HTERT RPE-1 (cell line): ENCODE results near the gene BCL6.

Experiments used
- in situ Hi-C: fragments of 300-500 bp; cut with MboI; formaldehyde crosslinking; loops from 4 replicates; pipeline ENCODE4 v1.14.3; 2020; ENCODE audit warnings: low sequenced_read_pairs

The BCL6 gene

DNA sequence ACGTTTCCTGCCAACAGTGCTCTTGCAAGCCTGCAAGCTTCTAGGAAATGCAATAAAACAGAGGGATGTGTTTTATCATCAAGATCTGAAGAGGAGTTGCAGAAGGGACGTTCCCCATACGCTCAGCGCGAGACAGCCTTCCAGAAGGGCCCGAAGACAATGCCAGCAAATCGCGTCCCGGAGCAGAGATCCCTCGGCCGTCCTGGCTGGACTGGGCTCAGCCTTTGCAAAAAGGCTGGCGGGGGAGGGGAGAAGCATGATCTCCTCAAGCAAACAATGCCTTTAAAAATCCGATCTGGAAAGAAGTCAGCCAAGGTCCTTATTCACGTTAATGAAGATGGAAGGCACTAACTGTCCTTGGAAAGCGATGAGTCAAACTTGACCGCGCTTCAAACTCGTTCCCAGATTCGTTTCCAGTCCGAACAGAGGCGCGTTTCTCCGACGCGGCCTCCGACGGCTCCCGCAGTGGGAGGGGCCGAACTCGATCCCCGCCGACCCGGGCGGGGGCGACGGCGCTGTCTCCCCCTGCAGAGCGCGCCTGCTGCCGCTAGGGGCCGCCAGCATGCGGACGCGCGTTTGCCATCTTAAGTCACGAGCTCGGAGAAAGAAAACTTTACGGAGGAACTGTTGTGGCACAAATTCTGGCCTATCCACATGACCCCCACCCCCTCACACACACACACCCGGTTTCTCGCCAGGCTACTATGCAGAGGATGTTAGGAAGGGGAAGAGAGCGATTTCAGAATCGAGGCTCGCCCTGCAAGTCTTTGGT, 5.5 kb downstream of the BCL6 start:
- in situ Hi-C loops = no loop called here

GRCh38 chr3:187739094-187739560, 6.1 kb downstream of the BCL6 start:
- in situ Hi-C loops = no loop called here

DNA sequence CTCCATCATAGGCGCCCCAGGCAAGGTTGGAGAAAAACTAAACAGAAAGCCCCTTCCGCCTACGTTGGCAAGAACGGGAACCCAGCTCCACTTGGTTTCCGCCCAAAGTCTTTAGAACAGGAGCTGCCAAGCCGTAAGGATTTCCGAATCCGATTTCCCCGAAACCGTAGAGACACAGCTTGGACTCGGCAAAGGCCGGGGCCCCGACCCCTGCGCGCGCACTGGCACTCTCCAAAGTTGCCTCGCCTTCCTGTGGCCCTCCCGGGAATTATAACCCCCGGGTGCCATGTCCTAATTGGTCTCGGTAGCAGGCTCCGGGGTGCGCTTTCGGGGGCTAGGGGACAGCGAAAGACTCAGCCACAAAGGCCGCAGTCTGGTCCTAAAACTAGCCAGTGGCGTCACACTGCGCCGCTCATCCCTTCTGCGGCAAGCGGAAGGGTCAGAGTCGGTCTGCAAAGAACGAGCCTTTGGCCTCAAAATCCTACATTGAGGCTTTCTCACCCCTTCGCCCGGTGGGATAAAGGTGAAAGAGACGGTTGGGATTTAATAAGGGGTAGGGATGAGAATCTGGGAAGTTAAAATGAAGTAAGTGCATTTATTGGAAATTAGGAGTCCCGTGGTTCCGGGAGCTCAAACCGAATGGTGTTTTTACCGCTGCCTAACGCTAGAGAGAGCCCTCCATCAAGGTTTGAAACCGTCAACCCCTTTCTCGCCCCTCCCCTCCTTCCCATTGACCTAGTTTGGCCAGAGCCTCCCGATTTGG, 6.8 kb downstream of the BCL6 start:
- in situ Hi-C loops = no loop called here

GRCh38 chr3:187738071-187738330, 7.3 kb downstream of the BCL6 start:
- in situ Hi-C loops = no loop called here

GRCh38 chr3:187737368-187738070, 7.7 kb downstream of the BCL6 start:
- in situ Hi-C loops = no loop called here

GRCh38 chr3:187737006-187737367, 8.3 kb downstream of the BCL6 start:
- in situ Hi-C loops = no loop called here

DNA sequence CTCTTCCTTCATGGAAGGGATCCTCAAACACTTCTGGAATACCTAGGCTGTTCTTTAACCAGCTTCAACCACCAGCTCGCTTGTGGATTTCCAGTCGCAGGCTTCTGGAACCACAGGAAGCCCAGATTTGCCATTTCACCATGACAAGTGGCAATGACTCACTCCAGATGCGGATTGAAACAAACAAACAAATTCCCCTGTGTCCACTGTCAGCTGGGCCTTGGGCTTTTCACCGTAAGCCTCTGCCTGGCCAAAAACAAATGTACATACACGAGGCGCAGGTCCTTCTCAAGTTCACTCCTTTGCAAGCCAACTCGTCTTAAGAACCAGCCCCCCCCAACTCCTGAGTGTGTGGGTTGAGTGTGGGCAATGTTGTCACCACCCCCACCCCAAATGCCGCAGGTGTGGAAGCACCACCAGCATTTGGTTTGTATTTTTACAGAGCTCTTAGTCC, 8.8 kb downstream of the BCL6 start:
- in situ Hi-C loops = no loop called here

DNA sequence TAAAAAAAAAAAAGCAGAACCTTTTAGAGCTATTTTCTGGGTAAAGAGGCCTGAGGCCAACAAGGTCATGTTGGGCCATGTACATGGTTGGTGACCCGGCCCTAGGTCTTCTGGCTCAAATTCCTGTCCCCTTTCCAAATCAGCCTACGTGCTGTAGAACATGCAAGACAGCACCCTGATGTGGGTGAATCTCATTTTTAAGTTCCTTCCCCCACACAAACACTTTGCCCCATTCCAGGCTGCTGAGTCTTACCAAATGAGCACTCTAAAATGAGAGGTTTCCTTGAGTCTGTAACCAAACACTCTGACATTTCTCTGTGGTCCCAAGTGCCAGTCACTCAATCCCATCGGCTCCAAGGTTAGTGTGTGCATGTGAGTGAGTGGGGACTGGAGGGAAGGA, 9.4 kb downstream of the BCL6 start:
- in situ Hi-C loops = no loop called here

- in situ Hi-C loops = no loop called here
These were observed 9.9 kb downstream of the BCL6 start for GRCh38 chr3:187735383-187735782.

- in situ Hi-C loops = no loop called here
These were observed 10.4 kb downstream of the BCL6 start for GRCh38 chr3:187734841-187735240.

- in situ Hi-C loops = no loop called here
These were observed 11.9 kb downstream of the BCL6 start for GRCh38 chr3:187733371-187733770.

DNA sequence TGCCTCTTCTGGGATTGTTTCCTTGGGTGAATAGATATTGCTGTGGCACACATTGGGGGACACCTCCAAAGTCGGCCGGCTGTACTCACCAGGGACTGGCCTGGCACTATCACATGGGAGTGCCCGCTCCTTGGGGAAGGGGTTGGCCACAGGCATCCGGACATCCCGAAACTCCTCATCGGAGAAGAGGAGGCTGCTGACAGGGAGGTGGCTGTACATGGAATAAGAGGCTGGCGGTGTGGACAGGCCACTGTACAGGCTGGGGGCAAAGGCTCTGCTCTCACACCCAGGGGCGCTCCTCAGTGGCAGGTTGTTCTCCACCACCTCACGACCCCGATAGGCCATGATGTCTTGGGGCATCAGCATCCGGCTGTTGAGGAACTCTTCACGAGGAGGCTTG, 15.7 kb downstream of the BCL6 start:
- in situ Hi-C loops = no loop called here

DNA sequence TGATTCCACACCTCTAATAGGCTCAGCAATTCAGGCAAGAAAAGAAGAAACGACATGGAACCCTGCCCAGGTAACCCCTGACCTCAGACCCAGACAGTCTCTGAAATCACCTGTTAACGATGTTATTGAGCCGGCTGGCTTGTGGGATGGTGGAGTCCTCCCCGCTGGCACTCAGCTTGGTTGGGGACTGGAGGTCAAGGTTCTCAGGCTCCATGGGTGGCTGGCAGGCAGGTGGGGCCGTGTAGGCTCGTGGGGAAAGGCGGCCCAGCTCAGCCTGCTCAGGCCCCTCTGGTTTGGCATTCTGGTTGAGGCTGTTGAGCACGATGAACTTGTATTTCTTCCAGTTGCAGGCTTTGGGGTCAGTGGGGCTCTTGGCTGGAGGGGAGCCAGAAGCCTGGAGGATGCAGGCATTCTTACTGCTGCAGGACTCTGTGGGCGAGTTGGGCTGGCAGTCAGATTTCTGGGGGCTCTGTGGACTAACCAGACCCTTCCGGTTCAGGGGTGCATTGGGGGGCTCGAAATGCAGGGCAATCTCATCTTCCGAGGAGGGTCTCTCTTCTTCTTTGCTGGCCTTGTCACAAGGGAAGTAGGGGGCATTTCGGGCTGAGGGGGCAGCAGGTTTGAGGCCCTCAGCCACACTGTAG, 16.2 kb downstream of the BCL6 start:
- in situ Hi-C loops = no loop called here

DNA sequence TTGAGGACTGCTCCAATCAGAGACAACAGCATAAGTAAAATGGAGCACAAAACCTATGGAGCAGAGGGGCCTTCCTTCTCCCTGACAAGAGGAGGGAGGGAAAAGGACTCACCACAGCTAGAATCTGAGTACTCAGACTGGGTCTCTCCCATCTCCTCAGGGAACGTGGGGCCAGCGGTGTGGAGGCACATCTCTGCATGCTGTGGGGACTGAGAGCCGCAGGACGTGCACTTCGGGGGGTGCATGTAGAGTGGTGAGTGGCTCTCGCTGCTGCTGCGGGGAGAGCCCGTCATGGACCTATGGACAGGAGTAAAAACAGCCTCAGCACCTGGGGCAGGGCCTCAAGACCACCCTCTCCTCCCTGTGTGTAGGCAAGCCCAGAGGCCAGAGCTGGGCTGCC, 17.0 kb downstream of the BCL6 start:
- in situ Hi-C loops = no loop called here

GRCh38 chr3:187726564-187726963, 18.7 kb downstream of the BCL6 start:
- in situ Hi-C loops = no loop called here

DNA sequence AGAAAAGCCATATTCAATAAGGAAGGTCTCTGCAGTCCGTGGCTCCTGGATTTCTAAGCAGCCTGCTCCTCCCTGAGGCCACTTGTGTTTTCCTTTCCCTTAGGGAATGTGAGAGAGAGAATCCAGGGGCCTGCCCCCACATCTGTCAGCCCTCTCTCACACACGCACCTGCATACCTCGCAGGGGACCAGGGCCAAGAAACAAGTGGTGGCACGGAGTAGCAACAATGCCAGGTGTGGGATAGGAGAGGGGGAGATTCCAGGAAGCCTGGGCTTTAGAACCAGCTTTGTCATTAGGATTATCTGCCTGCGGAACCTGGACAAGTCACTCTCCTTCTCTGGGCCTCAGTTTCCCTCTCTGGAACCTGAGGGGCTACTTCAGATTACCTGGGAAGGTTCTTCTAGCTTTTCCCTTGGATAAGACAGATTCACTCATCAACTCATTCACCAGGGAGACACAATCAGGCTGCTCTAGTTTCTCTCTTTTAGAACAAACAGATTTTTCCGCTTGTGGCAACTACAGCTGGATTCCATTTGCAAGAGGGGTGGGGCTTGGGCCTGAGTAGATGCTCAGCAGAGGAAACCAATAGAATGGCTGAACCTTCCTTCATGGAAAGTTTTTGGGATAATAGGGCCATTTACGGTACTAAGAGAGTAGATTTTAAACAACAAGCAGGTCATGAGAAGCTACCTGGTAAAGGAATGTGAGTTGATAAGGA, 19.5 kb downstream of the BCL6 start:
- in situ Hi-C loops = no loop called here

GRCh38 chr3:187725224-187725623, 20.0 kb downstream of the BCL6 start:
- in situ Hi-C loops = no loop called here

DNA sequence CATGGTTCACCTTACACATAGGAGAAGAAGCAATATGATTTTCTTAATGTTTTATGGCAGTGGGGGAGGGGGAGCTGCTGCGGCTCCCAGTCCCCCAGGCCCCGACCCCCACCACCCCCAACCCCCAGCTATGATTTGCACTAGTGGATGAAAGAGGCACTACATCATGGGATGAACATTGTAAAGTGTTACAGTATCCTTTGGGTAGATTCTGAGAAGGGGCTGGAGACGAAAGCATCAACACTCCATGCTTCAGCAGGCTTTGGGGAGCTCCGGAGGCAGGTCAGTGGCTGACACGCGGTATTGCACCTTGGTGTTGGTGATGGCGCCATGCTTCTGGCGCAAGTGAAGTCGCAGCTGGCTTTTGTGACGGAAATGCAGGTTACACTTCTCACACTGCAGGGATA, 23.1 kb downstream of the BCL6 start:
- in situ Hi-C loops = no loop called here

DNA sequence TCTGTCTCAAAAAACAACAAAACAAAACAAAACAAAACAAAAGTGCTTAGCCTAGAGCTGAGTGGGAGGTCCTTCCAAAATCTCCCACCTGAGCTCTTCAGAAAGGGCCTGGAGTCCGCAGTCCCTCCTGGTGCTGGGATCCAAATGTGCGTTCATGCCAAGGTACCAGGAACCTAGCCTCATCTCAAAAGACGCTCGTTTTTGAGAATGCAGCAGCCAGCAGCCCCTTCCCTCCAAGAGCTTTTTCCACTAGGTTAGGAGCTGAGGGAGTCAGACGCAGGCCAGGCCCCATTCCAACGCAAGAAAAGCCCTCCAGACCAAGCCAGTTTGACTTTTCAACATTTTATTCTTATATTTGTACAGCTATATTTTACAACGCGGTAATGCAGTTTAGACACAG, 24.2 kb downstream of the BCL6 start:
- in situ Hi-C loops = no loop called here

GRCh38 chr3:187720337-187720670, 25.0 kb downstream of the BCL6 start:
- in situ Hi-C loops = no loop called here
